HepG2 (cell line): ENCODE results near the gene ANKRD11. TPM values are rescaled to one million over a fixed set of nuclear protein-coding genes. Genes with fewer than 3 reads are reported as not detected.
A peak's percentile ranks its signal among the peaks of the same experiment; 100 is the strongest.

Experiments
- ATAC-seq: fragments of 200-7000 bp; cut with Tn5 transposase; 3 replicates; pipeline ENCODE4 v1.9.1; 2020; ENCODE audit warnings: mild to moderate bottlenecking, moderate library complexity
- BruUV-seq: library from RNA; stranded (reverse); fragments of 400-500 nt; replicated peaks from 2 replicates; lab custom pipeline; 2021; lab: Mats Ljungman, UMichigan
- CTCF ChIA-PET: fragments of 300-600 bp; formaldehyde crosslinking; extraction: SDS; loops from one replicate; lab custom pipeline; 2021; ENCODE audit warnings: low total read pairs, inconsistent platforms, low intra/inter-chr PET ratio; lab: Yijun Ruan, JAX
- POLR2A ChIA-PET: fragments of 350-600 bp; sonication (Branson Sonifier 250); formaldehyde crosslinking; loops from one replicate; lab custom pipeline; 2020; ENCODE audit warnings: antibody characterized with exemption, inconsistent platforms; lab: Yijun Ruan, JAX
- DNase-seq: peaks from one replicate; pipeline ENCODE4 v3.0.0-alpha.2; 2015; ENCODE audit warnings: low spot score
- FAIRE-seq: peaks from 3 replicates; lab custom pipeline; 2011; peaks lifted over from hg19 to GRCh38; lab: Jason Lieb, UNC
- H2AFZ ChIP-seq: one replicate; pipeline ENCODE4 v1.6.1; 2011; ENCODE audit warnings: low read length, inconsistent platforms
- H3K27ac ChIP-seq: fragments of 300-600 bp; 3 replicates; pipeline ENCODE4 v1.8.0; 2011; ENCODE audit warnings: mixed run types, mild to moderate bottlenecking, mixed read lengths, low read length, inconsistent platforms; ENCODE audit not compliant: insufficient read depth; ENCODE audit errors: extremely low read length
- H3K27me3 ChIP-seq, 2 experiments: fragments of 200-600 bp in 1 of 2; 2 replicates in 1 of 2; 3 replicates in 1 of 2; pipeline versions ENCODE4 v1.6.0 to v1.8.0; 2011; ENCODE audit warnings: low read length in 2 of 2, mild to moderate bottlenecking in 2 of 2, moderate library complexity in 2 of 2, inconsistent platforms in 1 of 2; ENCODE audit not compliant: insufficient read depth in 2 of 2, control insufficient read depth in 1 of 2
- H3K36me3 ChIP-seq, 2 experiments: fragments of 200-600 bp in 1 of 2; replicated peaks in 1 of 2; 2 replicates in 1 of 2; 3 replicates in 1 of 2; pipeline versions ENCODE4 v1.5.1 to v1.8.0; 2011; ENCODE audit warnings: low read length in 2 of 2, inconsistent platforms in 1 of 2; ENCODE audit not compliant: insufficient read depth in 2 of 2, control insufficient read depth in 1 of 2
- H3K4me1 ChIP-seq: 2 replicates; pipeline ENCODE4 v1.5.1; 2012; ENCODE audit warnings: low read length, inconsistent platforms; ENCODE audit not compliant: insufficient read depth
- H3K4me2 ChIP-seq: 2 replicates; pipeline ENCODE4 v1.6.0; 2011; ENCODE audit warnings: low read depth, low read length, inconsistent platforms
- H3K4me3 ChIP-seq, 3 experiments: fragments of 200-600 bp in 1 of 3; sonication (generic), shearing (Covaris generic) in 1 of 3; replicated peaks in 1 of 3; 2 replicates each; pipeline ENCODE4 v1.5.1; 2011 to 2016; ENCODE audit warnings: low read length in 3 of 3, inconsistent platforms in 2 of 3, low read depth in 2 of 3, mild to moderate bottlenecking in 2 of 3, control low read depth in 1 of 3, mixed read lengths in 1 of 3; ENCODE audit not compliant: insufficient read depth in 1 of 3
- H3K79me2 ChIP-seq: one replicate; pipeline ENCODE4 v1.6.1; 2011; ENCODE audit warnings: low read length, inconsistent platforms; ENCODE audit not compliant: insufficient read depth
- H3K9ac ChIP-seq: 2 replicates; pipeline ENCODE4 v1.6.0; 2011; ENCODE audit warnings: mild to moderate bottlenecking, low read depth, low read length, inconsistent platforms; ENCODE audit not compliant: insufficient read depth
- H3K9me3 ChIP-seq: 2 replicates; pipeline ENCODE4 v1.5.1; 2012; ENCODE audit warnings: mild to moderate bottlenecking, low read length
- H4K20me1 ChIP-seq: 2 replicates; pipeline ENCODE4 v1.6.0; 2011; ENCODE audit warnings: inconsistent platforms, mild to moderate bottlenecking, low read length, moderate library complexity; ENCODE audit not compliant: insufficient read depth
- BCL3 ChIP-seq: sonication (generic); formaldehyde crosslinking; IDR thresholded peaks from 2 replicates; pipeline ENCODE4 v1.5.1; 2020; ENCODE audit warnings: mild to moderate bottlenecking, missing genetic modification reagents, moderate library complexity
- ELF3 ChIP-seq: IDR thresholded peaks from 2 replicates; pipeline ENCODE4 v1.6.1; 2016; ENCODE audit warnings: missing genetic modification reagents, missing compliant biosample characterization
- FOXO1 ChIP-seq: sonication (generic); formaldehyde crosslinking; IDR thresholded peaks from 2 replicates; pipeline ENCODE4 v1.4.0; 2020; ENCODE audit warnings: missing genetic modification reagents
- GABPB1 ChIP-seq: IDR thresholded peaks from 2 replicates; pipeline ENCODE4 v1.6.1; 2016; ENCODE audit warnings: mild to moderate bottlenecking, missing genetic modification reagents, moderate library complexity, missing compliant biosample characterization
- GFI1 ChIP-seq: sonication (generic); formaldehyde crosslinking; IDR thresholded peaks from 2 replicates; pipeline ENCODE4 v1.5.0; 2020; ENCODE audit warnings: missing genetic modification reagents, mild to moderate bottlenecking, borderline replicate concordance
- MIER3 ChIP-seq: IDR thresholded peaks from 2 replicates; pipeline ENCODE4 v1.6.1; 2016; ENCODE audit warnings: missing compliant biosample characterization, borderline replicate concordance
- NONO ChIP-seq, 2 experiments: fragments of 450-650 bp in 1 of 2; sonication (generic) in 1 of 2; formaldehyde crosslinking in 1 of 2; IDR thresholded peaks in 1 of 2; conservative IDR thresholded peaks in 1 of 2; 2 replicates each; pipeline versions ENCODE4 v1.6.1 to v1.8.0; 2017 to 2022; ENCODE audit warnings: mild to moderate bottlenecking in 1 of 2, missing genetic modification reagents in 1 of 2, moderate library complexity in 1 of 2
- NRL ChIP-seq: sonication (generic); formaldehyde crosslinking; IDR thresholded peaks from 2 replicates; pipeline ENCODE4 v1.5.0; 2020; ENCODE audit warnings: missing genetic modification reagents, mild to moderate bottlenecking, moderate library complexity, borderline replicate concordance
- PAF1 ChIP-seq: IDR thresholded peaks from 2 replicates; pipeline ENCODE4 v1.6.1; 2016; ENCODE audit warnings: missing genetic modification reagents, missing compliant biosample characterization
- PHF20 ChIP-seq: sonication (generic); formaldehyde crosslinking; IDR thresholded peaks from 2 replicates; pipeline ENCODE4 v1.5.0; 2020; ENCODE audit warnings: mild to moderate bottlenecking, missing genetic modification reagents
- POLR2AphosphoS5 ChIP-seq: IDR thresholded peaks from 2 replicates; pipeline ENCODE4 v1.6.1; 2012; ENCODE audit warnings: low read depth, low read length
- ZBTB37 ChIP-seq: sonication (generic); formaldehyde crosslinking; IDR thresholded peaks from 2 replicates; pipeline ENCODE4 v1.4.0; 2020; ENCODE audit warnings: mild to moderate bottlenecking, missing genetic modification reagents
- ZMYM4 ChIP-seq: sonication (generic); formaldehyde crosslinking; IDR thresholded peaks from 2 replicates; pipeline ENCODE4 v1.8.1; 2023; ENCODE audit warnings: mild to moderate bottlenecking, missing genetic modification reagents
- ZNF431 ChIP-seq: sonication (generic); formaldehyde crosslinking; IDR thresholded peaks from 2 replicates; pipeline ENCODE4 v1.9.0; 2022; ENCODE audit warnings: missing genetic modification reagents, low read depth, mild to moderate bottlenecking, borderline replicate concordance
- ZNF547 ChIP-seq: sonication (generic); formaldehyde crosslinking; IDR thresholded peaks from 2 replicates; pipeline ENCODE4 v1.5.1; 2020; ENCODE audit warnings: mild to moderate bottlenecking, missing genetic modification reagents
- ZNF572 ChIP-seq: sonication (generic); formaldehyde crosslinking; IDR thresholded peaks from 2 replicates; pipeline ENCODE4 v1.5.1; 2020; ENCODE audit warnings: mild to moderate bottlenecking, missing genetic modification reagents
- ZNF761 ChIP-seq: sonication (generic); formaldehyde crosslinking; conservative IDR thresholded peaks from 2 replicates; pipeline ENCODE4 v1.4.0; 2020; ENCODE audit warnings: mild to moderate bottlenecking, missing genetic modification reagents
- ZSCAN5A ChIP-seq: sonication (generic); formaldehyde crosslinking; IDR thresholded peaks from 2 replicates; pipeline ENCODE4 v1.8.0; 2022; ENCODE audit warnings: mild to moderate bottlenecking, missing genetic modification reagents, borderline replicate concordance
- WGBS: methylation state at CpG from one replicate; pipeline ENCODE4 v1.1.6; 2017; ENCODE audit warnings: low lambda C conversion rate; 5-methylcytosine and 5-hydroxymethylcytosine counted together
- in situ Hi-C: cut with HindIII; loops from 2 replicates; pipeline ENCODE4 v1.10.0; 2017; ENCODE audit warnings: low pct_unique_long_range_greater_than_20kb; ENCODE audit not compliant: extremely low pct_ligation_motif_present
- intact Hi-C: fragments of 100-400 bp; cut with micrococcal nuclease; formaldehyde crosslinking; loops from one replicate; pipeline ENCODE4 v1.10.0; 2022; ENCODE audit not compliant: unreplicated experiment
- polyA plus RNA-seq, 8 experiments: library from polyadenylated mRNA; depleted of rRNA in 3 of 8; stranded (reverse) in 7 of 8; unstranded in 1 of 8; fragments of >200 nt; fragmentation: Illumina TruSeq in 4 of 8; extraction: Trizol in 4 of 8; gene quantifications; 2 replicates each; pipeline versions ENCODE4 v1.2.1 to v1.2.3, GENCODE V29; 2011 to 2016; ENCODE audit warnings: low read depth in 4 of 8, missing spikeins in 1 of 8, mixed read lengths in 1 of 8; ENCODE audit not compliant: insufficient read depth in 1 of 8
- total RNA-seq, 5 experiments: library from RNA; depleted of rRNA; stranded (reverse); fragments of >200 nt; fragmentation: Illumina TruSeq; extraction: Trizol; gene quantifications; 2 replicates each; pipeline ENCODE4 v1.2.3, GENCODE V29; 2016; ENCODE audit warnings: low read depth in 1 of 5

Gene ANKRD11
- total and polyA plus RNA-seq, 2 of the 13 experiments (the other 11 are each of a cell fraction or from before 2014, with no cell fraction given) = 21.4 to 38.4 TPM

- peaks cover 30% of the 10 kb centered on the region for H3K4me1 ChIP-seq
- peak; percentile 78 for ATAC-seq
- POLR2A ChIA-PET = interaction anchor here (0.8 to 4.2 kb wide), 7 partner anchors 9 to 44 kb away, joined by 3 to 78 read pairs (median 6); partner anchors contain the start of gene ZNF778
- TF ChIP-seq ELF3 (CRISPR knock-in tag) (peak; percentile 21; the same call in 1 of the 2 replicates), POLR2AphosphoS5 (peak; percentile 59), ZNF547 (CRISPR knock-in tag) (peak; percentile 84), PHF20 (peak; percentile 53; the same call in 1 of the 2 replicates), GABPB1 (CRISPR knock-in tag) (peak; percentile 29; the same call in 1 of the 2 replicates), NONO (IDR thresholded peaks at IDR 0.05) (no peak), NONO (CRISPR knock-in tag; conservative IDR thresholded peaks at IDR 0.05) (peak; percentile 48; the same call in 1 of the 2 replicates), FOXO1 (CRISPR knock-in tag) (peak; percentile 52; the same call in 1 of the 2 replicates), BCL3 (peak; percentile 58; the same call in 1 of the 2 replicates), MIER3 (CRISPR knock-in tag) (no peak; the same call in 1 of the 2 replicates), ZSCAN5A (CRISPR knock-in tag) (peak; percentile 49; the same call in 1 of the 2 replicates), NRL (peak; percentile 62; the same call in 1 of the 2 replicates), ZNF761 (CRISPR knock-in tag) (0 out of 2 replicates have a peak, but pooled peaks have one; percentile 70), ZMYM4 (CRISPR knock-in tag) (peak; percentile 15; the same call in 1 of the 2 replicates), ZNF431 (0 out of 2 replicates have a peak, but pooled peaks have one; percentile 49), ZBTB37 (CRISPR knock-in tag) (peak; percentile 46; the same call in 1 of the 2 replicates), PAF1 (CRISPR knock-in tag) (no peak), ZNF572 (CRISPR knock-in tag) (0 out of 2 replicates have a peak, but pooled peaks have one; percentile 89), GFI1 (CRISPR knock-in tag) (peak; percentile 53; the same call in 1 of the 2 replicates)
These were observed 228.4 kb downstream of the ANKRD11 start for GRCh38 chr16:89261691-89262563.

More at GRCh38 chr16:89261691-89262563, 228.4 kb downstream of the ANKRD11 start:
- Histone ChIP-seq H3K36me3 (peaks cover 4 to 7% of the 10 kb centered on the region in 2 experiments; a peak in 3 of 5 replicates), H3K9me3 (no peaks in the 10 kb centered on the region), H2AFZ (peak overlapping the region; percentile 81), H3K4me2 (peak overlapping the region; percentile 89), H3K27me3 (no peaks in the 10 kb centered on the region), H3K27ac (peak overlapping the region; percentile 75), H3K79me2 (peaks cover 10% of the 10 kb centered on the region), H3K9ac (peak overlapping the region; percentile 78), H3K4me3 (peak overlapping the region; percentile 65 to 77 (median 66)), H4K20me1 (no peaks in the 10 kb centered on the region)
- TSS peak; percentile 57 for BruUV-seq
- FAIRE-seq (peak; percentile 92), DNase-seq (peak; percentile 62)
- CTCF ChIA-PET = no interaction called here
- intact Hi-C loops (no loop called here), in situ Hi-C loops (loop anchor here (10.0 kb wide), 1 partner anchor 63 kb away; no protein-coding TSS in a partner anchor)
- WGBS = 7% methylated on average over 25 of the region's 30 CpGs
